IPS-18c (cell line): ENCODE measurements around the gene STK26.
"Not testable (repeated sequence)": the region's sequence is repeated elsewhere in the genome, so short reads cannot be mapped to it uniquely, and the experiment has no call there.

Source experiments
- H3K4me3 ChIP-seq: 2 replicates; pipeline ENCODE4 v1.7.0; 2013; ENCODE audit warnings: low read depth, mild to moderate bottlenecking, low read length, moderate library complexity; ENCODE audit not compliant: insufficient read depth
- H3K9me3 ChIP-seq: one replicate; pipeline ENCODE4 v1.6.1; 2013; ENCODE audit warnings: mild to moderate bottlenecking, low read length, moderate library complexity; ENCODE audit not compliant: control insufficient read depth, insufficient read depth

STK26 gene

GRCh38 chrX:132071254-132071653 lies 48.2 kb downstream of the STK26 start:
- H3K4me3 ChIP-seq: no peak overlapping the region
- no peaks in the 10 kb centered on the region for H3K9me3 ChIP-seq

- peaks cover 4% of the 10 kb centered on the region for H3K9me3 ChIP-seq
- no peak overlapping the region for H3K4me3 ChIP-seq
Observed at GRCh38 chrX:132077414-132077813, 54.3 kb downstream of the STK26 start.

GRCh38 chrX:132077912-132078311 lies 54.8 kb downstream of the STK26 start:
- no peak overlapping the region for H3K4me3 ChIP-seq
- peaks cover 4% of the 10 kb centered on the region for H3K9me3 ChIP-seq

- peaks cover 10% of the 10 kb centered on the region for H3K9me3 ChIP-seq
- no peak overlapping the region for H3K4me3 ChIP-seq
Observed at GRCh38 chrX:132085786-132086185, 62.7 kb downstream of the STK26 start.

- no peak overlapping the region for H3K4me3 ChIP-seq
- peaks cover 11% of the 10 kb centered on the region for H3K9me3 ChIP-seq
Observed at GRCh38 chrX:132086672-132087071, 63.6 kb downstream of the STK26 start.

GRCh38 chrX:132088864-132089263 lies 65.8 kb downstream of the STK26 start:
- Histone ChIP-seq H3K4me3 (no peak overlapping the region), H3K9me3 (peaks cover 14% of the 10 kb centered on the region)

GRCh38 chrX:132090403-132091159 lies 67.5 kb downstream of the STK26 start:
- no peak overlapping the region for H3K4me3 ChIP-seq
- H3K9me3 ChIP-seq: peaks cover 7% of the 10 kb centered on the region

- Histone ChIP-seq H3K9me3 (peaks cover 10% of the 10 kb centered on the region), H3K4me3 (no peak overlapping the region)
Observed at GRCh38 chrX:132092439-132093065, 69.5 kb downstream of the STK26 start.

GRCh38 chrX:132093239-132093860 lies 70.2 kb downstream of the STK26 start:
- Histone ChIP-seq H3K9me3 (peaks cover 8% of the 10 kb centered on the region), H3K4me3 (no peak overlapping the region)

- Histone ChIP-seq H3K4me3 (no peak overlapping the region), H3K9me3 (peaks cover 8% of the 10 kb centered on the region)
Observed at GRCh38 chrX:132094164-132094563, 71.1 kb downstream of the STK26 start.

GRCh38 chrX:132098704-132099103 lies 75.6 kb downstream of the STK26 start:
- H3K4me3 ChIP-seq, H3K9me3 ChIP-seq: not testable (repeated sequence)

- Histone ChIP-seq H3K9me3 (no peaks in the 10 kb centered on the region), H3K4me3 (no peak overlapping the region)
Observed at GRCh38 chrX:132101206-132101605, 78.1 kb downstream of the STK26 start.

GRCh38 chrX:132101799-132102198 lies 78.7 kb downstream of the STK26 start:
- H3K4me3 ChIP-seq: no peak overlapping the region
- no peaks in the 10 kb centered on the region for H3K9me3 ChIP-seq

- H3K9me3 ChIP-seq: peaks cover 5% of the 10 kb centered on the region
- no peak overlapping the region for H3K4me3 ChIP-seq
Observed at GRCh38 chrX:132107291-132107690, 84.2 kb downstream of the STK26 start.

GRCh38 chrX:132114607-132115006 lies 91.5 kb downstream of the STK26 start:
- H3K9me3 ChIP-seq: peaks cover 6% of the 10 kb centered on the region
- H3K4me3 ChIP-seq: no peak overlapping the region

- Histone ChIP-seq H3K4me3 (no peak overlapping the region; the same call in 1 of the 2 replicates), H3K9me3 (peaks cover 4% of the 10 kb centered on the region)
Observed at GRCh38 chrX:132115792-132116191, 92.7 kb downstream of the STK26 start.

- Histone ChIP-seq H3K9me3 (peaks cover 4% of the 10 kb centered on the region), H3K4me3 (no peak overlapping the region)
Observed at GRCh38 chrX:132118358-132118757, 95.3 kb downstream of the STK26 start.

GRCh38 chrX:132119283-132119682 lies 96.2 kb downstream of the STK26 start:
- Histone ChIP-seq H3K9me3 (peaks cover 4% of the 10 kb centered on the region), H3K4me3 (no peak overlapping the region)
